Inflammatory macrophage treated with lipopolysaccharide for 4 hours (primary cell): Measurements from ENCODE around the gene ACCSL.

Source experiments
- DNase-seq: peaks from one replicate; pipeline ENCODE4 v3.0.0-alpha.2; 2020

ACCSL gene

GRCh38 chr11:44047931-44048431 lies at the start of gene ACCSL:
TSS of gene ACCSL (plus strand) at chr11:44047981. CDS start at chr11:44048037, 56 bp downstream.
- DNase-seq: no peak

GRCh38 chr11:43998308-43998707 lies 49.5 kb upstream of the ACCSL start:
- no peak for DNase-seq

- no peak for DNase-seq
Measured at GRCh38 chr11:44000731-44001130, 47.0 kb upstream of the ACCSL start.

- no peak for DNase-seq
Measured at GRCh38 chr11:44002191-44003093, 45.3 kb upstream of the ACCSL start.

- no peak for DNase-seq
Measured at GRCh38 chr11:44003736-44004451, 43.9 kb upstream of the ACCSL start.

GRCh38 chr11:44004452-44005062 lies 43.2 kb upstream of the ACCSL start:
- DNase-seq: no peak

- no peak for DNase-seq
Measured at GRCh38 chr11:44005063-44005701, 42.6 kb upstream of the ACCSL start.

- no peak for DNase-seq
Measured at GRCh38 chr11:44005956-44006355, 41.8 kb upstream of the ACCSL start.

- DNase-seq: no peak
Measured at GRCh38 chr11:44006917-44007361, 40.8 kb upstream of the ACCSL start.

GRCh38 chr11:44007481-44008087 lies 40.2 kb upstream of the ACCSL start:
- DNase-seq: no peak

GRCh38 chr11:44008088-44008501 lies 39.7 kb upstream of the ACCSL start:
- DNase-seq: no peak

- DNase-seq: no peak
Measured at GRCh38 chr11:44008698-44009097, 39.1 kb upstream of the ACCSL start.

- no peak for DNase-seq
Measured at GRCh38 chr11:44010789-44011251, 37.0 kb upstream of the ACCSL start.

GRCh38 chr11:44011797-44012196 lies 36.0 kb upstream of the ACCSL start:
- no peak for DNase-seq

GRCh38 chr11:44014968-44015623 lies 32.7 kb upstream of the ACCSL start:
- no peak for DNase-seq

- DNase-seq: no peak
Measured at GRCh38 chr11:44015624-44016007, 32.2 kb upstream of the ACCSL start.

- no peak for DNase-seq
Measured at GRCh38 chr11:44016131-44016530, 31.6 kb upstream of the ACCSL start.

GRCh38 chr11:44016546-44017442 lies 31.0 kb upstream of the ACCSL start:
- DNase-seq: no peak

GRCh38 chr11:44017443-44018126 lies 30.2 kb upstream of the ACCSL start:
- DNase-seq: no peak

GRCh38 chr11:44018127-44018521 lies 29.7 kb upstream of the ACCSL start:
- no peak for DNase-seq
